Measurements from ENCODE around the gene EFCAB8.
"Not testable (repeated sequence)": the region's sequence is repeated elsewhere in the genome, so short reads cannot be mapped to it uniquely, and the experiment has no call there.

Gene EFCAB8

DNA sequence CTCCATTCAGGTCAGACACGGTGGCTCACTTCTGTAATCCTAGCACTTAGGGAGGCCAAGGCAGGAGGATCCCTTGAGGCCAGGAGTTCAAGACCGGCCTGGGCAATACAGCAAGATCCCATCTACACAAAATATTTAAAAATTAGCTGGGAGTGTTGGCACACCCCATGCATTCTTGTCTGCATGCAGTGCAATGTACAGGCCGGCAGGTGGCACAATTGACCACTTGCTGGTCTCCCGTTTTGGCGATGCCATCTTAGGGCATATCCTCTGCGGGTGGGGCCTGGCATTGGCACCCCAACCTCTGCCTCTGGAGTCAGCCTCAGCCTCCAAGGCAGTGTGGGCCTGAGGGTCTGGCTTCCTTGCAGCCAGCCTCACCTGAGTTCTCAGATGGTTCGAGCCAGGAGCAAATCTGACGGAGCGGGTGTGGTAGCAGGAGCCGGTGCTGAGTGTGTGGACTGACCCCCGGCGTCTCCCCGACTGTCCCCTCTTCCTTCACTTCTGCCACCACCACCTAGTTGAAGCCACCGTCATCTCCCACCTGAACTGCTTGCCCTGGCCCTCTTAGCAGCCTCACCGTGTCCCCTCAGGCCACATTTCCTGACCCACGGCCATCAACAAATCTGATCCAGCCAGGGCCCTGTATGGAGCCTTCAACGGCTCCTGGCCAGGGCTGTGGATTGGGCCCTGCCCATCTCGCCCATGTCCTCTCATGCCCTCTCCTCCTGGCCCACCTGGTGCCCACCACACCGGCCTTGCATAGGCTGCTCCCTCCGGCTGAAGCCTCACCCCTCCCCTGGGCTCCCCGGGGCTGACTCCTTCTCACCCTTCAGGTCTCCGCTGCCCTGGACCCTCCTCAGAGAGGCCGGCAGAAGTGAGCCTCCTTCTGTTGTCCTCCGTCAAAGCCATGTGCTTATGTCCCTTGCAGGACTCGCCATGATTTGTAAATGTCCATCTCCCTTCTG, 44.0 kb downstream of the EFCAB8 start:
- intact Hi-C loops (cut with DNase I; ENCODE audit: low total_unique reads), result loop anchor here (5.0 kb wide), 1 partner anchor 395 kb away; no protein-coding TSS in a partner anchor

DNA sequence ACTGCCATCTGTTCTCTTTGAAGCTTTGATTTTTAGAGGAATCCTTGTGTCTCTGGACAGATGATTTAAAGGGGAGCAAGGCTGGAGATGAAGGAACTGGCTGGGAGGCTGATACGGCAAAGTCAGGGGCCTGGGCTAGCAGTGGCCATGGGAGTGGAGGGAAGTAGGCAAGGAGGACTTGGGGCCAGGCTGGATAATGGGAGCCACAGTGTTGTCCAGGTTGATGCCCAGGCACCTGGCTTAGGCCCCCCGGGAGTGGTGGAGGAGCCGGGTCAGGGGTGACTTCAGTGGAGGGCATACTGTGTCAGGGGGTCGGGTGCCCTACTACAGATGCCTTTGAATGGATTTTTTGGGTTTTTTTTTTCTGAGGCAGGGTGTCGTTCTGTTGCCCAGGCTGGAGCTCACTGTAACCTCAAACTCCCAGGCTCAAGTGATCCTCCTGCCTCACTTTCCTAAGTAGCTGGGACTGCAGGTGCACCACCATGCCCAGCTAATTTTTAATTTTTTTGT, 45.0 kb downstream of the EFCAB8 start:
- no peak overlapping the region for H3K27ac ChIP-seq
- H3K4me1 ChIP-seq, result no peaks in the 10 kb centered on the region
- no peak for DNase-seq
- no peak overlapping the region for H3K4me3 ChIP-seq
- H3K27me3 ChIP-seq, result no peaks in the 10 kb centered on the region
- TF ChIP-seq, protein P1, sequence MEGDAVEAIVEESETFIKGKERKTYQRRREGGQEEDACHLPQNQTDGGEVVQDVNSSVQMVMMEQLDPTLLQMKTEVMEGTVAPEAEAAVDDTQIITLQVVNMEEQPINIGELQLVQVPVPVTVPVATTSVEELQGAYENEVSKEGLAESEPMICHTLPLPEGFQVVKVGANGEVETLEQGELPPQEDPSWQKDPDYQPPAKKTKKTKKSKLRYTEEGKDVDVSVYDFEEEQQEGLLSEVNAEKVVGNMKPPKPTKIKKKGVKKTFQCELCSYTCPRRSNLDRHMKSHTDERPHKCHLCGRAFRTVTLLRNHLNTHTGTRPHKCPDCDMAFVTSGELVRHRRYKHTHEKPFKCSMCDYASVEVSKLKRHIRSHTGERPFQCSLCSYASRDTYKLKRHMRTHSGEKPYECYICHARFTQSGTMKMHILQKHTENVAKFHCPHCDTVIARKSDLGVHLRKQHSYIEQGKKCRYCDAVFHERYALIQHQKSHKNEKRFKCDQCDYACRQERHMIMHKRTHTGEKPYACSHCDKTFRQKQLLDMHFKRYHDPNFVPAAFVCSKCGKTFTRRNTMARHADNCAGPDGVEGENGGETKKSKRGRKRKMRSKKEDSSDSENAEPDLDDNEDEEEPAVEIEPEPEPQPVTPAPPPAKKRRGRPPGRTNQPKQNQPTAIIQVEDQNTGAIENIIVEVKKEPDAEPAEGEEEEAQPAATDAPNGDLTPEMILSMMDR (IDR thresholded peaks at IDR 0.05), result no peak
- no peaks in the 10 kb centered on the region for H3K9me3 ChIP-seq
- no peaks in the 10 kb centered on the region for H3K36me3 ChIP-seq
- intact Hi-C loops (cut with DNase I; ENCODE audit: low total_unique reads), result loop anchor here (5.0 kb wide), 1 partner anchor 394 kb away; no protein-coding TSS in a partner anchor

More for the DNA sequence above, 44.0 kb downstream of the EFCAB8 start:
- no peaks in the 10 kb centered on the region for H3K4me1 ChIP-seq
- no peak overlapping the region for H3K27ac ChIP-seq
- H3K9me3 ChIP-seq, result no peaks in the 10 kb centered on the region
- TF ChIP-seq, protein P1 (IDR thresholded peaks at IDR 0.05), result peak; percentile 65 to 72
- no peaks in the 10 kb centered on the region for H3K27me3 ChIP-seq
- no peaks in the 10 kb centered on the region for H3K36me3 ChIP-seq
- no peak overlapping the region for H3K4me3 ChIP-seq
- no peak for DNase-seq

DNA sequence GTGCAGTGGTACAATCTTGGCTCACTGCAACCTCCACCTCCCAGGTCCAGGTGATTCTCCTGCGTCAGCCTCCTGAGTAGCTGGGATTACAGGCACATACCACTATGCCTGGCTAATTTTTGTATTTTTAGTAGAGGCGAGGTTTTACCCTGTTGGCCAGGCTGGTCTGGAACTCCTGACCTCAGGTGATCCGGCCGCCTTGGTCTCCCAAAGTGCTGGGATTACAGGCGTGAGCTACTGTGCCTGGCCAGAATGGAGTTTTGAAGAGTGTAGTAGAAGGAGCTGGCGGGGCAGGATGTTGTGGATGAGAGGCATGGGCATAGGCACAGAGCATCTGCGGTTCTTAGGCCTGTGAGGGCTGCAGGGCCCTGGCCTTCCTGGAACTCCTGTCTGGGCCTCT, 46.0 kb downstream of the EFCAB8 start:
- H3K9me3 ChIP-seq, H3K36me3 ChIP-seq, H3K27me3 ChIP-seq, H3K27ac ChIP-seq, DNase-seq, H3K4me3 ChIP-seq, H3K4me1 ChIP-seq: not testable (repeated sequence)
- intact Hi-C loops (cut with DNase I; ENCODE audit: low total_unique reads), result loop anchor here (5.0 kb wide), 1 partner anchor 393 kb away; no protein-coding TSS in a partner anchor

DNA sequence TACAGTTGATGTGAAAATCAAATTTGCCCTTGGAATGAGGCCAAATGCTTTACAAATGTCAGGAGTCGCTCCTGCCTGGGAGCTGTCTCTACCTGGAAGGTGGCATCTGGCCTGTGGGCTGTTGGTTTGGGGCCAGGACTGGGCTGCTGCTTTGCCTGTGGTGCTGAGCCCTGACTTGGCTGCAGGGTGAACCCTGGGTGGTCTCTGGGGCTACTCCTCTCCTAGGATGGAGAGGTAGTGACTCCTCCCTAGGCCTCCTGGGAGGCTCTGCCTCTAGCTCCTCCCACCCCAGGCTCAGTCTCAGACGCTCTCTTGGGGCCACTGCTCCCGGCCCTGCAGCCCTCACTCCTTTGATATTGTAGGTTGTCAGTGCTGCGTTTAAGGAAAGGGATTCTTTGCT, 47.5 kb downstream of the EFCAB8 start:
- TF ChIP-seq, protein P1 (IDR thresholded peaks at IDR 0.05), result no peak
- no peak overlapping the region for H3K4me3 ChIP-seq
- no peak overlapping the region for H3K27ac ChIP-seq
- H3K4me1 ChIP-seq, result no peaks in the 10 kb centered on the region
- no peaks in the 10 kb centered on the region for H3K36me3 ChIP-seq
- DNase-seq, result no peak
- no peaks in the 10 kb centered on the region for H3K27me3 ChIP-seq
- H3K9me3 ChIP-seq, result no peaks in the 10 kb centered on the region
- intact Hi-C loops (cut with DNase I; ENCODE audit: low total_unique reads), result no loop called here

DNA sequence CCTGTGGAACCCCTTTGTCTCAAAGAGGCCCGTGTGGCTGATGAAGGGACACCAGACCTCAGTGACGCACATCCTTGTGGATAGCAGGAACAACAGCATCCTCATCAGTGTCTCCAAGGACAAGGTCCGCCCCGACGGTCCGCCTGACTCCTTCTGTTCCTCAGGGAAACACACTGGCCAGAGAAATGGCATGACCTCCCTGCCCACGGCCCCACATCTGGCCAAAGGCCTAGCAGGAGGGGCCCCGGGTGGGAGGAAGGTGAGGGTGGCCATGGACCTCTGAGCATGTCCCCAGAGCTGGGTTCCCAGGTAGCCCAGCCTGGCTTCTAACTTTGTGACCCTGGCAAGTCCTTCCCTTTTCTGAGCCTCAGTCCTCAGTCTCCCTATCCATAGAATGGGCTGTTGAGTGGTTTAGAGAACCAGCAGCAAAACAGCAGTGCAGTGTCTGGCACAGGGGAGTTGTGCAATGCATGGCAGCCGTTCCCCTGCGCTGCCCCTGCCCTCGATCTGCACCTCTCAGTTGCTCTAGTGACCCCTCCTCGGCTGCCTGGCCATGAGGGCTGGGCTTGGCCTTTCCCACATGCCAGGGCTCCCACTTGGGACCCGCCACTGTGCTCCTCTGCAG, 48.3 kb downstream of the EFCAB8 start:
- TF ChIP-seq, protein P1 (IDR thresholded peaks at IDR 0.05), result no peak
- H3K9me3 ChIP-seq, result no peaks in the 10 kb centered on the region
- no peak overlapping the region for H3K27ac ChIP-seq
- H3K27me3 ChIP-seq, result no peaks in the 10 kb centered on the region
- no peaks in the 10 kb centered on the region for H3K4me1 ChIP-seq
- H3K4me3 ChIP-seq, result no peak overlapping the region
- DNase-seq, result no peak
- H3K36me3 ChIP-seq, result no peaks in the 10 kb centered on the region
- intact Hi-C loops (cut with DNase I; ENCODE audit: low total_unique reads), result no loop called here

DNA sequence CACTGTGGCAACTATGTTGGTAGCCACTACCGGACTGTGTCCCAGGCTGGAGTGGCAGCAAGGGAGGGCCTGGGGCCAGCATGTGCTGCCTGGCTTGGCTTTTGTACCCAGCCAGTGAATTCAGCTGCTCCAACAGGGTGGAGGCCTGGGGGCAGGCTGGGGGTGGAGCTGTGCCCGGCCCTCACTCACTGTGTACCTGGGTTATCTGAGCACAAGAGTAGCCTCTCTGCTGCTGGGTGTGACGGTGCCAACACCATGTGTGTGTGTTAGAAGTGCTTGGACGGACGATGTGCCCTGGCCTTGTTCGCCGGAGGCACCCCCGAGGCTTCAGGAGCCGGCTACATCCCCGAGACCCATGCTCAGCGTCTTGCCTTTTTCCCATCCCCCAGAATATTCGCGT, 49.2 kb downstream of the EFCAB8 start:
- no peaks in the 10 kb centered on the region for H3K4me1 ChIP-seq
- H3K27ac ChIP-seq, result no peak overlapping the region
- no peaks in the 10 kb centered on the region for H3K36me3 ChIP-seq
- intact Hi-C loops (cut with DNase I; ENCODE audit: low total_unique reads), result no loop called here
- H3K9me3 ChIP-seq, result no peaks in the 10 kb centered on the region
- no peak overlapping the region for H3K4me3 ChIP-seq
- H3K27me3 ChIP-seq, result no peaks in the 10 kb centered on the region
- no peak for DNase-seq
- TF ChIP-seq, protein P1 (IDR thresholded peaks at IDR 0.05), result no peak
